ENCODE measurements around the gene ELAVL1. TPM values are rescaled to one million over a fixed set of nuclear protein-coding genes. Genes with fewer than 3 reads are reported as not detected.

Gene ELAVL1
- total RNA-seq, 1 experiment from 2014 or later = 87.2 TPM

DNA sequence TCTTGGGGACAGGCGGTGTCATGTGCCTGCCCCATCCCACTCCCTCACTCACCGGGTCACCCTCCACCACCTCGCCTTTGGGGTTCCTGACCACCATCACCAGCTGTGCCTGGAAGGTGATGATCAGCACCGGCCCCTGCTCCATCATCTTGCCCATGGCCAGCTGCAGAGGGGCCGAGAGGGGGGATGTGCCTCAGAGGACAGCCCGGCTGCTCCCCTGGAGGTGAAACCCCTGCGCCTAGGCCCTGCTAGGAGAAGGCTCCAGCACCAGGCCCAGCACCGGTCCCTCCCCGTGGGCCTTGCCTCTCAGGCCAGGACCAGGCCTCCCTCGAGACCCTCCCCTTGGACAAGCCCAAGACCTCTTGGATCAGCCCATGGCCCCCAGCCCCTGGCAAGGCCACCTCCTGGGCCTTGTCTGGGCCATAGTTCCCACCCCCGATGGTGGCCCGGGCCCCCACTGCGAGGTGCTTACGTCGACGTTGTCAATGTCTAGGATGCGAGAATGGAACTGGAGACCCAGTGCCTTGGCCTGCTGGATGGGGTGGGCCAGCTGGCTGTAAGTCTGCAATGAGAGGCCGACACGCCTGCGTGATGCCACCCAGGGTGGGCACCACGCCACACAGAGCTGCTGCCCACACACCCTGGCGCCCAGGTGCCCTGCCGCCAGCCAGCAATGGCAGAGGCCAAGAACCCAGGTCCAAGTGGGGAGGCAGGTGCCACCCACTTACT lies 77.7 kb downstream of the ELAVL1 start:
- 0 out of 2 replicates have a peak, but pooled peaks cover 5% of the 10 kb centered on the region for H4K20me1 ChIP-seq (ENCODE audit: low read length)
- BruUV-seq (replicated peaks) = no TSS peak
- peak overlapping the region; percentile 86 for H3K27ac ChIP-seq (ENCODE audit: low read length)
- ATAC-seq = no peak
- no peak for DNase-seq
- peaks cover 44% of the 10 kb centered on the region for H3K4me1 ChIP-seq (ENCODE audit: insufficient read depth, low read length)
- H3F3A ChIP-seq (ENCODE audit: low read length, unreplicated experiment) = no peaks in the 10 kb centered on the region
- H3K79me2 ChIP-seq (ENCODE audit: low read length) = no peaks in the 10 kb centered on the region
- CTCF ChIA-PET = interaction anchor here (1.6 kb wide), 1 partner anchor 16 kb away, joined by 20 read pairs; the partner anchor contains the start of gene TIMM44
- H3K9me2 ChIP-seq (replicated peaks; ENCODE audit: low read length) = no peaks in the 10 kb centered on the region
- peak overlapping the region; percentile 55; the same call in 1 of the 2 replicates for H3K4me2 ChIP-seq (ENCODE audit: low read length)
- H3K36me3 ChIP-seq (ENCODE audit: low read depth, low read length) = peaks cover 23% of the 10 kb centered on the region
- H3K4me3 ChIP-seq (ENCODE audit: low read length) = no peak overlapping the region
- H3K9ac ChIP-seq (ENCODE audit: low read length) = peak overlapping the region; percentile 42
- intact Hi-C loops (cut with micrococcal nuclease) = loop anchor here (5.0 kb wide), 1 partner anchor 75 kb away; no protein-coding TSS in a partner anchor
- H3K9me3 ChIP-seq (ENCODE audit: low read length) = no peaks in the 10 kb centered on the region
- no peaks in the 10 kb centered on the region for H3K27me3 ChIP-seq (ENCODE audit: low read length)
- POLR2A ChIA-PET (ENCODE audit: unreplicated experiment) = no interaction called here
- H2AFZ ChIP-seq (ENCODE audit: low read length) = no peak overlapping the region
- TF ChIP-seq, protein P1, sequence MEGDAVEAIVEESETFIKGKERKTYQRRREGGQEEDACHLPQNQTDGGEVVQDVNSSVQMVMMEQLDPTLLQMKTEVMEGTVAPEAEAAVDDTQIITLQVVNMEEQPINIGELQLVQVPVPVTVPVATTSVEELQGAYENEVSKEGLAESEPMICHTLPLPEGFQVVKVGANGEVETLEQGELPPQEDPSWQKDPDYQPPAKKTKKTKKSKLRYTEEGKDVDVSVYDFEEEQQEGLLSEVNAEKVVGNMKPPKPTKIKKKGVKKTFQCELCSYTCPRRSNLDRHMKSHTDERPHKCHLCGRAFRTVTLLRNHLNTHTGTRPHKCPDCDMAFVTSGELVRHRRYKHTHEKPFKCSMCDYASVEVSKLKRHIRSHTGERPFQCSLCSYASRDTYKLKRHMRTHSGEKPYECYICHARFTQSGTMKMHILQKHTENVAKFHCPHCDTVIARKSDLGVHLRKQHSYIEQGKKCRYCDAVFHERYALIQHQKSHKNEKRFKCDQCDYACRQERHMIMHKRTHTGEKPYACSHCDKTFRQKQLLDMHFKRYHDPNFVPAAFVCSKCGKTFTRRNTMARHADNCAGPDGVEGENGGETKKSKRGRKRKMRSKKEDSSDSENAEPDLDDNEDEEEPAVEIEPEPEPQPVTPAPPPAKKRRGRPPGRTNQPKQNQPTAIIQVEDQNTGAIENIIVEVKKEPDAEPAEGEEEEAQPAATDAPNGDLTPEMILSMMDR (conservative IDR thresholded peaks at IDR 0.05; ENCODE audit: low read depth, low read length) = no peak
- TF ChIP-seq EZH2phosphoT487 (IDR thresholded peaks at IDR 0.05; ENCODE audit: borderline replicate concordance, low read length) (no peak), EZH2 (IDR thresholded peaks at IDR 0.05; ENCODE audit: low read length, unreplicated experiment) (no peak)

DNA sequence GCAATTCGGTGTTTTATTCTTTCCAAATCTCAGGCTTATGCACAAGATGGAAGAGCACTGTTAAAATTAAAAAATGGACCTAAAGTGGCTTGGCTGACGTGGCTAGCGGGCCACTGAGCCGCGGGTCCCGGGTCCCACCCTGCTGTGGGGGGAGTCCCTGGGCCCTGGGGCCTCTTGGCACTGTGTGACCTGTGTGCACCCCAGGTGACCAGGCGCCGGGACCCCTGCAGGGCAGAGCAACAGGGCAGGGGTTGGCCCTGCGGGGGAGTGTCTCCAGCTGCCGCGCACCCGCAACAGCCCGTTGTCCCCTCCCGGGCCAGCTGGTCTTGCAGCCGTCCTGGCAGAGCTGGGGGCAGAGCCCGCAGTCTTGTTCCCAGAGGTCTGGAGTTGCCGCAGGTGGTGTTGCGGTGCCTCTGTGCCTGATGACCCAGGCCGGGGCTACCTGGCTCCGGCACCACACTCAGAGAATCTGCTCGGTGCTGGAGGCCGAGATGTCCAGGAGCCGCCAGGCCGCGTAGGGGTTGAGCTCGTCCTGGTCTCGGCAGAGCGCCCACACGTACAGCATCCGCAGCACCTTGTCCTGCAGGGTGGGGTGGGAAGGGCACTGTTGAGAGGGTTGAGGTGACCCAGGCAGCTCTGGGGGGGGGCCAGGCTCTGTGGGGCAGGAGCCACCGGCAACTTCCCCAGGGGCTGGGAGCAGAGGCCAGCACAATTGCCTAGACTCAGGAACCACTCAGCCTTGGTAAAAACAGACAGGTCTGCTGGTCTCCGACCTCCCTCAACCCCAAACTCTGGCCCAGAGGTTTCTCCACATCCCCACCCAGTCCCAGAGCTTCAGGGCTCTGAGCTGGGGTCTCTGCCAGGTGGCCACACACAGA lies 78.5 kb downstream of the ELAVL1 start:
- TF ChIP-seq, protein P1 (conservative IDR thresholded peaks at IDR 0.05; ENCODE audit: low read depth, low read length) = no peak
- TF ChIP-seq EZH2 (IDR thresholded peaks at IDR 0.05; ENCODE audit: low read length, unreplicated experiment) = no peak
- no peak for TF ChIP-seq EZH2phosphoT487 (IDR thresholded peaks at IDR 0.05; ENCODE audit: borderline replicate concordance, low read length)
- Histone ChIP-seq H3F3A (ENCODE audit: low read length, unreplicated experiment) (no peaks in the 10 kb centered on the region), H3K9me2 (replicated peaks; ENCODE audit: low read length) (no peaks in the 10 kb centered on the region), H3K4me2 (ENCODE audit: low read length) (peak overlapping the region; percentile 88), H3K27ac (ENCODE audit: low read length) (no peak overlapping the region), H3K36me3 (ENCODE audit: low read depth, low read length) (peaks cover 16% of the 10 kb centered on the region), H3K4me3 (ENCODE audit: low read length) (no peak overlapping the region), H2AFZ (ENCODE audit: low read length) (no peak overlapping the region), H3K9ac (ENCODE audit: low read length) (no peak overlapping the region), H3K9me3 (ENCODE audit: low read length) (no peaks in the 10 kb centered on the region), H3K79me2 (ENCODE audit: low read length) (no peaks in the 10 kb centered on the region), H4K20me1 (ENCODE audit: low read length) (0 out of 2 replicates have a peak, but pooled peaks cover 5% of the 10 kb centered on the region), H3K27me3 (ENCODE audit: low read length) (no peaks in the 10 kb centered on the region), H3K4me1 (ENCODE audit: insufficient read depth, low read length) (peaks cover 44% of the 10 kb centered on the region)
- intact Hi-C loops (cut with micrococcal nuclease) = loop anchor here (5.0 kb wide), 1 partner anchor 75 kb away; no protein-coding TSS in a partner anchor
- ChIA-PET CTCF (no interaction called here), POLR2A (ENCODE audit: unreplicated experiment) (no interaction called here)
- no peak for ATAC-seq
- no TSS peak for BruUV-seq (replicated peaks)
- no peak for DNase-seq
